SK-MEL-5 (cell line): ENCODE measurements around the gene RGL1. TPM values are rescaled to one million over a fixed set of nuclear protein-coding genes. Genes with fewer than 3 reads are reported as not detected.
"Not testable (repeated sequence)": the region's sequence is repeated elsewhere in the genome, so short reads cannot be mapped to it uniquely, and the experiment has no call there.

Experiments used
- DNase-seq: peaks from one replicate; pipeline ENCODE4 v3.0.0-alpha.2; 2016; ENCODE audit warnings: low read depth, low spot score
- in situ Hi-C: cut with HindIII; loops from 2 replicates; pipeline ENCODE4 v1.10.0; 2016; ENCODE audit warnings: low sequenced_read_pairs, high pct_unique_total_duplicates, low pct_unique_long_range_greater_than_20kb
- total RNA-seq: library from RNA; depleted of rRNA; stranded (reverse); fragments of >200 nt; shearing (Covaris generic); gene quantifications from 2 replicates; pipeline ENCODE4 v1.2.3, GENCODE V29; 2014

Gene RGL1
- total RNA-seq, 1 experiment from 2014 or later, result 5.9 TPM

- in situ Hi-C loops, result no loop called here
- DNase-seq, result no peak
These were observed 24.2 kb upstream of the RGL1 start for GRCh38 chr1:183780757-183781156.

GRCh38 chr1:183783342-183783741 lies 21.6 kb upstream of the RGL1 start:
- no peak for DNase-seq
- in situ Hi-C loops, result no loop called here

- no peak for DNase-seq
- in situ Hi-C loops, result no loop called here
These were observed 20.9 kb upstream of the RGL1 start for GRCh38 chr1:183783767-183784637.

GRCh38 chr1:183785921-183786320 lies 19.0 kb upstream of the RGL1 start:
- in situ Hi-C loops, DNase-seq: not testable (repeated sequence)

GRCh38 chr1:183787704-183788103 lies 17.2 kb upstream of the RGL1 start:
- in situ Hi-C loops, result no loop called here
- no peak for DNase-seq

GRCh38 chr1:183791319-183791718 lies 13.6 kb upstream of the RGL1 start:
- no peak for DNase-seq
- in situ Hi-C loops, result no loop called here

- in situ Hi-C loops, result no loop called here
- no peak for DNase-seq
These were observed 12.6 kb upstream of the RGL1 start for GRCh38 chr1:183792300-183792699.

GRCh38 chr1:183794088-183794487 lies 10.8 kb upstream of the RGL1 start:
- in situ Hi-C loops, result no loop called here

GRCh38 chr1:183800449-183800848 lies 4.5 kb upstream of the RGL1 start:
- in situ Hi-C loops, result no loop called here
- DNase-seq, result no peak

More at GRCh38 chr1:183794088-183794487, 10.8 kb upstream of the RGL1 start:
- no peak for DNase-seq

- no peak for DNase-seq
- in situ Hi-C loops, result no loop called here
These were observed 3.3 kb upstream of the RGL1 start for GRCh38 chr1:183801649-183802048.

GRCh38 chr1:183804387-183804786 lies 533 bp upstream of the RGL1 start:
- in situ Hi-C loops, result no loop called here
- peak; percentile 39 for DNase-seq

GRCh38 chr1:183806125-183806524 lies 1.2 kb downstream of the RGL1 start:
- in situ Hi-C loops, result no loop called here
- no peak for DNase-seq

GRCh38 chr1:183806675-183807074 lies 1.8 kb downstream of the RGL1 start:
- no peak for DNase-seq
- in situ Hi-C loops, result no loop called here

GRCh38 chr1:183807549-183808168 lies 2.7 kb downstream of the RGL1 start:
- in situ Hi-C loops, result no loop called here

GRCh38 chr1:183808296-183809027 lies 3.5 kb downstream of the RGL1 start:
- in situ Hi-C loops, result no loop called here
- no peak for DNase-seq

More at GRCh38 chr1:183807549-183808168, 2.7 kb downstream of the RGL1 start:
- no peak for DNase-seq

- in situ Hi-C loops, result no loop called here
- no peak for DNase-seq
These were observed 5.2 kb downstream of the RGL1 start for GRCh38 chr1:183810121-183810520.

GRCh38 chr1:183810756-183811544 lies 6.0 kb downstream of the RGL1 start:
- in situ Hi-C loops, result no loop called here
- no peak for DNase-seq

GRCh38 chr1:183812128-183812527 lies 7.2 kb downstream of the RGL1 start:
- in situ Hi-C loops, result no loop called here
- DNase-seq, result no peak
